Measurements from ENCODE around the gene FGFR1OP2. TPM values are rescaled to one million over a fixed set of nuclear protein-coding genes. Genes with fewer than 3 reads are reported as not detected.
A peak's percentile ranks its signal among the peaks of the same experiment; 100 is the strongest.

Gene FGFR1OP2
- total and polyA plus RNA-seq, 2 donors (not counting 1 experiment from before 2014, with no cell fraction given): 36.4 to 60.8 TPM

DNA sequence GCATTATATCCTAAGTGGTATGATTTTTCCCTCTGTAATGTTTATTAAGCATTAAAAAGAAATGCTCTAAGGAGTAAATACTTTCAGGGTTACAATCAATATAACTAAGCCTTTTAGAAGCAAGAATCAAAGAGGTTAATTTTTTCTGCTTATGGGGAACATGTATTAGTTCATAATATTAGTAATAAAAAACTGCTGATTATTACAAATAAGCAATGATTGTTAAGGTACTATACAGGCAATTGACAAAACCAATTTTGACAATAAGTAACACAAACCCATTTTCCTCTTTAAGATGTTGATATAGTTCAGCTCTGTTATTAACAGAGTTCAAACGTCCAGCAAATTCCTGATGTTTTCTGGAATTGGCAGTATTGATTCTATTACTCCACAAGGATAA lies 32.2 kb upstream of the FGFR1OP2 start:
- H3K27ac ChIP-seq (ENCODE audit: insufficient read depth, low read length): no peak overlapping the region
- no peaks in the 10 kb centered on the region for H3K9me3 ChIP-seq (ENCODE audit: control insufficient read depth, insufficient read depth, low read depth, low read length)
- no peaks in the 10 kb centered on the region for H4K20me1 ChIP-seq (ENCODE audit: control insufficient read depth, extremely low read depth, insufficient read depth, low read length)

DNA sequence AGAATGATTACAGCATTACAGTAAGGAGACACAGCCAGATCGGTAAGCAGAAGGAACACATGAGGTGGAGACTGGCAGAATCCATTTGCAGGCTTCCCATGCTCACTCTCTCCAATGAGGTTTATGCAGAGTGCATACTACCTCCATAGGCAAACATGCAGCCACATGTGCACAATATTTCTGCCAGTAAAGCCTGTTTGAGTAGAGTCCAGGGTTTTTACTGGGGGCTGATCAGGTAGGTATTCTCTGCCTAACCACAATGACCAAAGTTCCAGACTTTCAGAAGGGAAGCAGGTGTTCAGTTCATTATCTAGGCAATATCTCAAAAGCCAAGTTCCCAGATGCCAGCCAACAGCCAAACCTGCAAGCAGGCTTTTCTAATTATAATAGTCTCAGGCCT lies 31.6 kb upstream of the FGFR1OP2 start:
- no peaks in the 10 kb centered on the region for H3K36me3 ChIP-seq (ENCODE audit: control insufficient read depth, insufficient read depth, low read length)
- H3K4me1 ChIP-seq (ENCODE audit: control insufficient read depth, extremely low read depth, insufficient read depth, low read length): no peaks in the 10 kb centered on the region
- no peak for TF ChIP-seq EZH2 (IDR thresholded peaks at IDR 0.05; ENCODE audit: low read length, missing control alignments)
- TF ChIP-seq, protein P1, sequence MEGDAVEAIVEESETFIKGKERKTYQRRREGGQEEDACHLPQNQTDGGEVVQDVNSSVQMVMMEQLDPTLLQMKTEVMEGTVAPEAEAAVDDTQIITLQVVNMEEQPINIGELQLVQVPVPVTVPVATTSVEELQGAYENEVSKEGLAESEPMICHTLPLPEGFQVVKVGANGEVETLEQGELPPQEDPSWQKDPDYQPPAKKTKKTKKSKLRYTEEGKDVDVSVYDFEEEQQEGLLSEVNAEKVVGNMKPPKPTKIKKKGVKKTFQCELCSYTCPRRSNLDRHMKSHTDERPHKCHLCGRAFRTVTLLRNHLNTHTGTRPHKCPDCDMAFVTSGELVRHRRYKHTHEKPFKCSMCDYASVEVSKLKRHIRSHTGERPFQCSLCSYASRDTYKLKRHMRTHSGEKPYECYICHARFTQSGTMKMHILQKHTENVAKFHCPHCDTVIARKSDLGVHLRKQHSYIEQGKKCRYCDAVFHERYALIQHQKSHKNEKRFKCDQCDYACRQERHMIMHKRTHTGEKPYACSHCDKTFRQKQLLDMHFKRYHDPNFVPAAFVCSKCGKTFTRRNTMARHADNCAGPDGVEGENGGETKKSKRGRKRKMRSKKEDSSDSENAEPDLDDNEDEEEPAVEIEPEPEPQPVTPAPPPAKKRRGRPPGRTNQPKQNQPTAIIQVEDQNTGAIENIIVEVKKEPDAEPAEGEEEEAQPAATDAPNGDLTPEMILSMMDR (conservative IDR thresholded peaks at IDR 0.05 in 1 of 2, IDR thresholded peaks at IDR 0.05 in 1 of 2; ENCODE audit: low read depth in 1 of 2, low read length in 2 of 2): no peak
- no peaks in the 10 kb centered on the region for H3K27me3 ChIP-seq (ENCODE audit: control insufficient read depth, insufficient read depth, low read length)
- no peak overlapping the region for H3K4me3 ChIP-seq (replicated peaks in 1 of 4; ENCODE audit: control extremely low read depth in 1 of 4, insufficient read depth in 1 of 4, low read depth in 3 of 4, low read length in 4 of 4)
- no peak overlapping the region for H3K4me2 ChIP-seq (ENCODE audit: extremely low read depth, insufficient read depth, low read length)
- H3K9me3 ChIP-seq (ENCODE audit: control insufficient read depth, insufficient read depth, low read depth, low read length): no peaks in the 10 kb centered on the region
- H4K20me1 ChIP-seq (ENCODE audit: control insufficient read depth, extremely low read depth, insufficient read depth, low read length): no peaks in the 10 kb centered on the region
- H3K79me2 ChIP-seq (ENCODE audit: control insufficient read depth, insufficient read depth, low read length): no peaks in the 10 kb centered on the region
- no peak for DNase-seq (ENCODE audit: low read depth in 2 of 2)
- no peak overlapping the region for H3K9ac ChIP-seq (ENCODE audit: insufficient read depth, low read length)
- H2AFZ ChIP-seq (ENCODE audit: low read length): no peak overlapping the region
- H3K27ac ChIP-seq (ENCODE audit: insufficient read depth, low read length): no peak overlapping the region

More for the DNA sequence above, 32.2 kb upstream of the FGFR1OP2 start:
- Histone ChIP-seq H3K79me2 (ENCODE audit: control insufficient read depth, insufficient read depth, low read length) (no peaks in the 10 kb centered on the region), H3K4me1 (ENCODE audit: control insufficient read depth, extremely low read depth, insufficient read depth, low read length) (no peaks in the 10 kb centered on the region), H3K4me3 (replicated peaks in 1 of 4; ENCODE audit: control extremely low read depth in 1 of 4, insufficient read depth in 1 of 4, low read depth in 3 of 4, low read length in 4 of 4) (no peak overlapping the region), H3K9ac (ENCODE audit: insufficient read depth, low read length) (no peak overlapping the region), H2AFZ (ENCODE audit: low read length) (no peak overlapping the region), H3K27me3 (ENCODE audit: control insufficient read depth, insufficient read depth, low read length) (no peaks in the 10 kb centered on the region), H3K36me3 (ENCODE audit: control insufficient read depth, insufficient read depth, low read length) (no peaks in the 10 kb centered on the region), H3K4me2 (ENCODE audit: extremely low read depth, insufficient read depth, low read length) (no peak overlapping the region)
- TF ChIP-seq, protein P1 (conservative IDR thresholded peaks at IDR 0.05 in 1 of 2, IDR thresholded peaks at IDR 0.05 in 1 of 2; ENCODE audit: low read depth in 1 of 2, low read length in 2 of 2): no peak
- no peak for TF ChIP-seq EZH2 (IDR thresholded peaks at IDR 0.05; ENCODE audit: low read length, missing control alignments)
- no peak for DNase-seq (ENCODE audit: low read depth in 2 of 2)

DNA sequence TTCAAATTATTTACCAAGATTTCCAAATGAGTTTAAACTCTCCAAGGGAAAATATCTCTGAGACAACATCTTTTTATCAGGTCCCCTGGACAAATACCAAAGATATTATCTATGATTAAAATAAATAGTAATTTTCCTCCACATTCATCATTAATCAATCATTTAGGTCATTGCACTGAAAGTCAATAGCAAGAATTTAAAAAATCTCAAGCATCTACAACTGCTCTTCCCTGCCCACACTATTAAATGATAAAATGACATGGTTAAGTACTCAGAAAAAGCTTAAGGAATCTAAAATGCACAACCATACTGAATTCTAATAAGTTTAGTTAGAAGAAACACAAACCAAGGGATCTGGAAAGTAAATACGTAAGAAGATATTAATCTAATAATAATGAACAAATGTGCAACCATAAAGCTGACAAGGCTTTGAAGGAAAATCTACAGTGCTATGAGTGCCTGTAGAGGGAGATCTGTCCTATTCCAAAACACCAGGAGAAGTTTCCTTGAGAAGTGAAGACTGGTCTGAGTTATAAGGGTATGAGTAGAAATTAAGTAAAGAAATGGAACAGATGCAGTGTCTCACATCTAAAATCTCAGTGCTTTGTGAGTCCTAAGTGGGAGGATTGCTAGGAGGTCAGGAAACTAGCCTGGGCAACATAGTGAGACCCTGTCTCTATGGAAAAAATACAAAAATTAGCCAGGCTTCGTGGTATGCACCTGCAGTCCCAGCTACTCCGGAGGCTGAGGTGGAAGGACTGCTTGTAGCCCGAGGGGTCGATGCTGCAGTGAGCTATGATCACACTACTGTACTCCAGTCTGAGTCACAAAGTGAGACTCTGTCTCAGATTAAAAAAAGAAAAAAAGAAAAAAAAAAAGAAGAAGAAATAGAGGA lies 19.7 kb upstream of the FGFR1OP2 start:
- Histone ChIP-seq H3K4me3 (replicated peaks in 1 of 4; ENCODE audit: control extremely low read depth in 1 of 4, insufficient read depth in 1 of 4, low read depth in 3 of 4, low read length in 4 of 4) (no peak overlapping the region), H3K27ac (ENCODE audit: insufficient read depth, low read length) (no peak overlapping the region), H2AFZ (ENCODE audit: low read length) (no peak overlapping the region), H3K4me1 (ENCODE audit: control insufficient read depth, extremely low read depth, insufficient read depth, low read length) (no peaks in the 10 kb centered on the region), H3K79me2 (ENCODE audit: control insufficient read depth, insufficient read depth, low read length) (no peaks in the 10 kb centered on the region), H3K4me2 (ENCODE audit: extremely low read depth, insufficient read depth, low read length) (no peak overlapping the region), H3K9me3 (ENCODE audit: control insufficient read depth, insufficient read depth, low read depth, low read length) (no peaks in the 10 kb centered on the region), H3K27me3 (ENCODE audit: control insufficient read depth, insufficient read depth, low read length) (no peaks in the 10 kb centered on the region), H4K20me1 (ENCODE audit: control insufficient read depth, extremely low read depth, insufficient read depth, low read length) (no peaks in the 10 kb centered on the region), H3K36me3 (ENCODE audit: control insufficient read depth, insufficient read depth, low read length) (no peaks in the 10 kb centered on the region), H3K9ac (ENCODE audit: insufficient read depth, low read length) (no peak overlapping the region)
- DNase-seq (ENCODE audit: low read depth in 2 of 2): peak; percentile 19 to 36
- no peak for TF ChIP-seq EZH2 (IDR thresholded peaks at IDR 0.05; ENCODE audit: low read length, missing control alignments)
- TF ChIP-seq, protein P1 (conservative IDR thresholded peaks at IDR 0.05 in 1 of 2, IDR thresholded peaks at IDR 0.05 in 1 of 2; ENCODE audit: low read depth in 1 of 2, low read length in 2 of 2): peak; percentile 20

Measured in fibroblast of lung (primary cell).